ENCODE results near the gene RBMY1F.
"Not testable (repeated sequence)": the region's sequence is repeated elsewhere in the genome, so short reads cannot be mapped to it uniquely, and the experiment has no call there.

The RBMY1F gene

GRCh38 chrY:22182823-22183222 is at the start of gene RBMY1F:
TSS of gene RBMY1F (minus strand) at chrY:22182923. CDS start at chrY:22180969, 1,954 bp downstream.
- not testable (repeated sequence) for DNase-seq (ENCODE audit: low read depth)

- not testable (repeated sequence) for DNase-seq (ENCODE audit: low read depth)
Measured at GRCh38 chrY:22151144-22151543, 31.6 kb downstream of the RBMY1F start.

DNA sequence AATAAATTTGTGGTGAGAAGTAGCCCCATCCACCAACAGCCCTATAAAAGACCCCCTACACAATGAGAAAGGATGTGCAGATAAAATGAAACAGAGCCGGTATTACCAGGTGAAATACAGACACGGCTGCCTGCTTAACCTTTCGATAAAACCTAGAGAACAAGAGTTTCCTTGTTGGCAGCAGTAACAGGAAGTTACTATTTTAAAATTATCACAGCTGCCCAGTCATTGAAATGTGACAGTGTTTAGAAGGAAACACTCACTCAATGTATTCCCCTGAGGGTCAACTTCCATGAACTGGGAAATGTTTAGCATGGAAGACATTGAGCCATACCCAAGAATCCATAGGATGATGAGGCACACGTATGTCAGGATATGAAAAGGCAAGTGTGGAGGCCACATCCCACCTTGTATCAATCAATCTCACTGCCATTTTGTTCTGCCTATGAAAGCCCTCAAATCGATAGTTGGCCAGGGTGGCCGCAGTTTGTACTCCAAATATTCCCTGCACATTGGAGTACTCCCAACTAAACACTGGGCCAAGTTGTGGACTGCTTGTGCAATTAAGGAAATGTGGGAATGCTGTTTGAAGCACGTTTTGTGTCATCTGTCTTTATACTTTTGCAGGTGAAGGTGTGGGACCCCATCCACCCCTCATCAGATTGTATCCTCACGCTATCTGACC is 41.6 kb downstream of the RBMY1F start:
- not testable (repeated sequence) for DNase-seq (ENCODE audit: low read depth)

GRCh38 chrY:22134719-22135118 is 48.0 kb downstream of the RBMY1F start:
- DNase-seq (ENCODE audit: low read depth) = not testable (repeated sequence)

- DNase-seq (ENCODE audit: low read depth) = not testable (repeated sequence)
Measured at GRCh38 chrY:22130494-22130893, 52.2 kb downstream of the RBMY1F start.
